ENCODE data around the gene TMEM145.
"Not testable (repeated sequence)": the region's sequence is repeated elsewhere in the genome, so short reads cannot be mapped to it uniquely, and the experiment has no call there.

TMEM145 gene

DNA sequence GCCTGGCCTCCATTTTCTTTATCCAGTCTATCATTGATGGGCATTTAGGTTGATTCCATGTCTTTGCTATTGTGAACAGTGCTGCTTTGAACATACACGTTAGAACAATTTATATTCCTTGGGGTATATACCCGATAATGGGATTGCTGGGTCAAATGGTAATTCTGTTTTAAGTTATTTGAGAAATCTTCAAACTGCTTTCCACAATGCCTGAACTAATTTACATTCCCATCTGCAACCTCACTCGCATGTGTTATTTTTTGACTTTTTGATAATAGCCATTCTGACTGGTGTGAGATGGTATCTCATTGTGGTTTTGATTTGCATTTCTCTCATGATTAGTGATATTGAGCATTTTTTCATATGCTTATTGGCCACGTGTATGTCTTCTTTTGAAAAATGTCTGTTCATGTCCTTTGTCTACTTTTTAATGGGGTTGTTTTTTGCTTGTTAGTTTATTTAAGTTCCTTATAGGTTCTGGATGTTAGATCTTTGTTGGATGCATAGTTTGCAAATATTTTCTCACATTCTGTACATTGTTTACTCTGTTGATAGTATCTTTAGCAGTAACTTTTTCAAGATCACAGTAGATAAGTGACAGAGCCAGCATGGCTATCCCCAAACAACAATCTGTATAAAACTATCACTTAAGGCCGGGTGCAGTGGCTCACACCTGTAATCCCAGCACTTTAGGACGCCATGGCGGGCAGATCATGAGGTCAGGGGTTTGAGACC lies 26.2 kb downstream of the TMEM145 start:
- peak; percentile 17 for FAIRE-seq

DNA sequence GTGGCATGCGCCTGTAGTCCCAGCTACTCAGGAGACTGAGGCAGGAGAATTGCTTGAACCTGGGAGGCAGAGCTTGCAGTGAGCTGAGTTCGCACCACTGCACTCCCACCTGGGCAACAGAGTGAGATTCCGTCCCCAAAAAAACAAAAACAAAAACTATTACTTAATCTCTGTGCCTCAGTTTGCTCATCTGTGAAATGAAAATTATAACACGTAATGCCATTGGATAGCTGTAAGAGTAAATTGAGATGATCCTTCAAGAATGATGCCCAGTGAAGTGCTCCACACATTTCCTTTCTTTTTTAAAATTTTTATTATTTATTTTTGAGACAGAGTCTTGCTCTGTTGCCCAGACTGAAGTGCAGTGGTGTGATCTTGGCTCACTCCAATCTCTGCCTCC lies 26.8 kb downstream of the TMEM145 start:
- FAIRE-seq: not testable (repeated sequence)

DNA sequence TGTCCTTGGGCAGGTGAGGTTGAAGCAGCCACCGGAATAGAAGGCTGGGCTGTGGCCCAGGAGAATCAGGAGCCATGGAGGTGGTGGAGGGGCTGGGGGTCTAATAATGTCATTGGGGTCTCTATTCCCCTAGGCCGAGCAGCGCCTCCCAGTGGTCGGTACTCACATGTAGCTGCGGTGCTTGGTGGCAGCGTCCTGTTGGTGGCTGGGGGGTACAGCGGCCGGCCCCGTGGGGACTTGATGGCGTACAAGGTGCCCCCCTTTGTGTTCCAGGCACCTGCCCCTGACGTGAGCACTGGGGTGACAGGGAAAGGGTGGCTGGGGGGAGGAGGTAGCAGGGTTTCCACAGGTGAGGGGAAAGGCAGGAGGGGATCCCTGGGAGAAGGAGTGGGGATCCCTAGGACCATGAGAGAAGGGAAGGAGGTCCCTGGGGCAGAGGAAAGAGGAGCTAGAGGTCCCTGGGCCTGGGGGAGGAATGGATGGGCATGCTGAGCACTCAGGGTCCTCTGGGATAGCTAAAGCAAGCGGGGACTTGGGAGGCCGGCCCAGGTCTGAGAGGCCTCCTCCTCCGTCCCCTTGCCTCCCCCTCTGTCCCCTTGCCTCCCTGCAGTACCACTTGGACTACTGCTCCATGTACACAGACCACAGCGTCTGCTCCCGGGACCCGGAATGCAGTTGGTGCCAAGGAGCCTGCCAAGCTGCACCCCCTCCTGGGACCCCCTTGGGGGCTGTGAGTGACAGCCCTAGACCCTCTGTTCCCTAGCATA lies 30.4 kb downstream of the TMEM145 start:
- FAIRE-seq: no peak

DNA sequence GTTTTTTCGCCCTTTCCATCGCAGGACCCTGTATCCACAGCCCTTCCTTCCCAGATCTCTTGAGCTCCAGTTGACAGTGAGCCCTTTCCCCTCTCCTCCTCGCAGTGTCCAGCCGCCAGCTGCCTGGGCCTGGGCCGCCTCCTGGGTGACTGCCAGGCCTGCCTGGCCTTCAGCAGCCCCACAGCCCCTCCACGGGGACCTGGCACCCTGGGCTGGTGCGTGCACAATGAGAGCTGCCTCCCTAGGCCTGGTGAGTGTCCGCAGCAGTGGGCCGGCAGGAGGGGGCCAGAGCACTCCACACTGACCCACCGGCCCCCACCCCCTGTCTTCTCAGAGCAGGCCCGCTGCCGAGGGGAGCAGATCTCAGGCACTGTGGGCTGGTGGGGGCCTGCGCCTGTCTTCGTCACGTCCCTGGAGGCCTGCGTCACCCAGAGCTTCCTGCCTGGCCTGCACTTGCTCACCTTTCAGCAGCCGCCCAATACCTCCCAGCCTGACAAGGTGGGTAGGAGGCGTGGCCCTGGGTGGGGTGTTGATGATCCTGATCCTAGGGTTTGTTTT lies 31.3 kb downstream of the TMEM145 start:
- FAIRE-seq: no peak

DNA sequence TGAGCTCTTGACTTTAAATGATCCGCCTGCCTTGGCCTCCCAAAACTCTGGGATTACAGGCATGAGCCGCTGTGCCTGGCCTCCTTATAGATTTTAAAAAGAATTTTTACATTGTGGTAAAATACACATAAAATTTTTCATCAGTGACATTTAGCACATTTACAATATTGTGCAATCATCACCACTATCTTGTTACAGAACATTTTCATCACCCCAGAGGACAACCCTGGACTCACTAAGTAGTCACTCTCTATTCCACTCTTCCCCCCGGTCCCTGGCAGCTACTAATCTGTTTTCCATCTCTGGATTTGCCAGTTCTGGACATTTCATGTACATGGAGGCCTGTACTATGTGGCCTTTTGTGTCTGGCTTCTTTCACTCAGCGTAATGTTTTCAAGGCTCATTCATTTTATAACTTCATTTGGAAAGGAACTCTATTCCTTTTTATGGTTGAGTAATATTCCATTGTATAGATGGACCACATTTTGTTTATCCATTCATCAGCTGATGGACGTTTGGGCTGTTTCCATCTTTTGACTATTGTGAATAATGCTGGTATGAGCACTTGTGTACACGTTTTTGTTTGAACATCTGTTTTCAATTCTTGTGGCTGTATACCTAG lies 32.2 kb downstream of the TMEM145 start:
- FAIRE-seq: no peak

DNA sequence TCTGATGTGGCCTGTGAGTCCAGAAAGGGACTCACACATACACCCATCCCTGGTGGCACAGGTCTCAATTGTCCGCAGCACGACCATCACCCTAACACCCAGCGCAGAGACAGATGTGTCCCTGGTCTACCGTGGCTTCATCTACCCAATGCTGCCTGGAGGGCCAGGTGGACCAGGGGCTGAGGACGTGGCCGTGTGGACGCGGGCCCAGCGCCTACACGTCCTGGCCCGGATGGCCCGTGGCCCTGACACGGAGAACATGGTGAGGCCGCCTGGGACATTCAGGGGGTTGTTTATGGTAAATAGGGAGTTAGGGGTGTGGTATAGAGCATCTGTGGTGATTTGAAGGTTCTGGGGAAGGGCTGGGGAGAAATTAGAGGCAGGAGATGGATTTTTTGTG lies 35.1 kb downstream of the TMEM145 start:
- FAIRE-seq: no peak

DNA sequence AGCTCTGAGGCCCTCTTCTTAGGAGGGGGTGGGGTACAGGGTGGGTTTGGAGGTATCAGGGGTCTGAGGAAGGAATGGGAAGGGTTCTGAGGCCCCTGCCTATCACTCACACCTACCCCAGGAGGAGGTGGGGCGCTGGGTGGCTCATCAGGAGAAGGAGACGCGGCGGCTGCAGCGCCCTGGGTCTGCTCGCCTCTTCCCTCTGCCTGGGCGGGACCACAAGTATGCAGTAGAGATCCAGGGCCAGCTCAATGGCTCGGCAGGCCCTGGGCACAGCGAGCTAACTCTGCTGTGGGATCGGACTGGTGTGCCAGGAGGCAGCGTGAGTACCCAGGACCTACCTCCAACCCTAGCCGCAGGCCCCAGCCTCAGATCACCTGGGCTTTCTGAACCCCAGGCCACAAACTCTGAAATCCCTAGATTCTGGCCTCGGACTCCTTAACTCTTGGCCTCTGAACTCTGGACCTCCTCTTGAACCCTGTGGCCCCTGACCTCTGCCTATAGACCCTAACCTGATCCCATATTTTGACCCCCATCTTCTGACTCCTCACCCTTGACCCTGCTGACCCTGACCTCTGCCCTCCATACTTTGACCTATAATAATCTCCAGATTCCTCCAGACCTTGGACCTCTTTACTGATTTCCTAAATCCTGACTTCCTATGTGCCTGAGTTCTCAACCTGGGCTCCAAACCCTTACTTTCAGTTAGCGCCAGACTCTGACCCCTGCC lies 36.4 kb downstream of the TMEM145 start:
- no peak for FAIRE-seq

DNA sequence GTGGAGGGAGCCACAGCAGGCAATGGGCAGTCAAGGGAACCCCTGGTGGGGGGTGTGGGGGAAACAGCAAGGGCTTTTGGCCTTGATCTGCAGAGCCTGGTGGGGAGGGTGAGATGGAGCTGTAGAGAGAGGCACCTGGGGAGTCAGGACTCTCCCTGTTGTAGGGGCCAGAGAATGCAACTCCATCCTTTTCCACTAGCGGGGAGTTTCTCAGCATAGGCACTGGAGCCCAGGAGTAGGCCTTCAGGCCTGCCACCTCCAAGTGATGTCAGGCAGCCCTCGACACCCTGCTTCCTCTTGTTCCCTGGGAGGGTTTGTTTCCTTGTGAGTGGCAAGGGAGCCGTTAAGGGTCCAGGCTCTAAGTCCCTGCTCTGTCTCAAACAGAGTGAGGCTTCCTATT lies 37.3 kb downstream of the TMEM145 start:
- no peak for FAIRE-seq

DNA sequence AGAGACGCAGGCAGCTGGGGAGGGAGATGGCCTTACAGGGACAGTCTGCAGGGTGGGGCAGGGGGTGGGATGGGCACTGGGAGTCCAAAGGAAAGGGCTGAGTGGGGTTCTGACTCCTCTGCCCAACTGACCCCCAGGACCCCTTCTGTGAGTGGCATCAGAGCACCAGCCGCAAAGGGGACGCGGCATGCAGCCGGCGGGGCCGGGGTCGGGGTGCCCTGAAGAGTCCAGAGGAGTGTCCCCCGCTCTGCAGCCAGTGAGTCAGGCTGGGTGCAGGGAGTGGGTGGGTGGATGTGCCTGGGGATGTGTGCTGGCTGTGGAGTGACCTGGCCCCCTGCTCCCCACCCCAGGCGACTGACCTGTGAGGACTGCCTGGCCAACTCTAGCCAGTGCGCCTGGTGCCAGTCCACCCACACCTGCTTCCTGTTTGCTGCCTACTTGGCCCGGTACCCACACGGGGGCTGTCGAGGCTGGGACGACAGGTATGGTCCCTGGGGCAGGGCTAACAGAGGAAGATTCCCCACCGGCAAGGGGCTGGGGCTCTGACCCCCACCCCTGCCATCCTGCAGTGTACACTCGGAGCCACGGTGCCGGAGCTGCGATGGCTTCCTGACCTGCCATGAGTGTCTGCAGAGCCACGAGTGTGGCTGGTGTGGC lies 38.1 kb downstream of the TMEM145 start:
- no peak for FAIRE-seq

DNA sequence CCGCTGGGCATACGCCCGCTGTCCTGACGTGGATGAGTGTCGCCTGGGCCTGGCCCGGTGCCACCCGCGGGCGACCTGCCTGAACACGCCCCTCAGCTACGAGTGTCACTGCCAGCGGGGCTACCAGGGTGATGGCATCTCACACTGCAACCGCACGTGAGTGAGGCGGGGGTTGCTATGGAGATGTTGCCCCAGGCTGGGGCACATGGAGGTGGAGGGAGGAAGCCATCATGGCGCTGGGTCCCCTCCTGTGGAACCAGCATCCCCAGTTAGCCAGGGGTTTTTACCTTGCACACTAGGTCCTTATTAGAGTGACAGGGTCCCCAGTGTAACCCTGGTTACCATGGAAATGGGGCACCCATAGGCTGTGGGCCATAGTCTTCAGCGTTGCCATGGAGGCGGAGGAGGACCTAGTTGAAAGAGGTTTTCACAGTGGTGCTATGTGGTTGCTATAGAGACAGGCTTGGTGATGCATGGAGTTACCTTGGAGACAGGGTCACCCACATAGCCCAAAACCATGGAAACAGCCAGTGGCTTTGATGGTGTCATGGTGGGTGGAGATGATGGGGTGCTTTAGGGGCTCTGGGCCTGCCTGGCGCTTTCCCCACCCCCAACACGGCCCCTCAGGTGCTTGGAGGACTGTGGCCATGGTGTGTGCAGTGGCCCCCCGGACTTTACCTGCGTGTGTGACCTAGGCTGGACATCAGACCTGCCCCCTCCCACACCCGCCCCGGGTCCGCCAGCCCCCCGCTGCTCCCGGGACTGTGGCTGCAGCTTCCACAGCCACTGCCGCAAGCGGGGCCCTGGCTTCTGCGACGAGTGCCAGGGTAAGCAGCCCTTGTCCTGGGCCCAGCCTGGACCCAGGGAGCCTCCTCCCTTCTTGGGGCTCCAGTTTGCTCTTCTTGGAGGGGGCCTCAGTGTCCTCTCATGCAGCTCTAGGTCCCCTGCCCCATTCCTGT lies 39.5 kb downstream of the TMEM145 start:
- no peak for FAIRE-seq

DNA sequence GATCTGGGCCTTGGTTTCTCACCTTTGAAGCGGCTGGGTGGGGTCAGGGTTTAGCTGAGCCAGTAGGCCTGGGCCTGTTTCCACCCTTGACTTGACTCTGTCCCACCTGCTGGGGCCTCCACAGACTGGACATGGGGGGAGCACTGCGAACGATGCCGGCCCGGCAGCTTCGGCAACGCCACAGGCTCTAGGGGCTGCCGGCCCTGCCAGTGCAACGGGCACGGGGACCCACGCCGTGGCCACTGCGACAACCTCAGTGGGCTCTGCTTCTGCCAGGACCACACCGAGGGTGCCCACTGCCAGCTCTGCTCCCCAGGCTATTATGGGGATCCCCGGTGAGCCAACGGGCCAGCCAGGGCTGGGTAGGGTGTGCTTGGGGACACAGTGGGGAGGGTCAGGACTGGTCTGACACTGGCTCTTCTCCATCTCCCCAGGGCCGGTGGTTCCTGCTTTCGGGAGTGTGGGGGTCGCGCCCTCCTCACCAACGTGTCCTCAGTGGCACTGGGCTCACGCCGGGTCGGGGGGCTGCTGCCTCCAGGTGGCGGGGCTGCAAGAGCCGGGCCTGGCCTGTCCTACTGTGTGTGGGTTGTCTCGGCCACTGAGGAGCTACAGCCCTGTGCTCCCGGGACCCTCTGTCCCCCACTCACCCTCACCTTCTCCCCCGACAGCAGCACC lies 40.4 kb downstream of the TMEM145 start:
- no peak for FAIRE-seq

DNA sequence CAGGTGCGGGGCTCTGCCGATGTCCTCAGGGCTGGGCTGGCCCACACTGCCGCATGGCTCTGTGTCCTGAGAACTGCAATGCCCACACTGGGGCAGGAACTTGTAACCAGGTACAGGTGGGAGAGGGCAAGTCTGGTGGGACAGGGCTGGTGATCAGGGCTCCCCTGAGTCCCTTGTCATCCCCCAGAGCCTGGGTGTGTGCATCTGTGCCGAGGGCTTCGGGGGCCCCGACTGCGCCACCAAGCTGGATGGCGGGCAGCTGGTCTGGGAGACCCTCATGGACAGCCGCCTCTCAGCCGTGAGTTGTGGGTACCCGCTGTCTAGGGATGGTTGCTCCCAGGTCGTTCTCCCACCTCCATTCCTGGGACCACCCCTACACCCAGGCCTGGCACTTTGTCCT lies 42.8 kb downstream of the TMEM145 start:
- no peak for FAIRE-seq

DNA sequence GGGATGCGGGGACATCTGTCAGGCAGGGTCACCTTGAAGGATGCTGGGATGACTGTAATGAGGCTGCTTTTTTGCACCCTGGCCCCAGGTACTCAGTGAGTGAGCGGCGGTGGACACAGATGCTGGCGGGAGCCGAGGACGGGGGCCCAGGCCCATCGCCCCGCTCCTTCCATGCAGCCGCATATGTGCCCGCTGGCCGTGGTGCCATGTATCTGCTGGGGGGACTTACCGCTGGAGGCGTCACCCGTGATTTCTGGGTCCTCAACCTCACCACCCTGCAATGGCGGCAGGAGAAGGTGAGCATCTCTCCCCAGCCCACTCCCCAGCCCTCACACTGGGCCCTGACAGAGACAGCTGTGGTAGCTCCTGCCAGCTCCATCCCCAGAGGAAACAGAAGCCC lies 43.6 kb downstream of the TMEM145 start:
- no peak for FAIRE-seq

DNA sequence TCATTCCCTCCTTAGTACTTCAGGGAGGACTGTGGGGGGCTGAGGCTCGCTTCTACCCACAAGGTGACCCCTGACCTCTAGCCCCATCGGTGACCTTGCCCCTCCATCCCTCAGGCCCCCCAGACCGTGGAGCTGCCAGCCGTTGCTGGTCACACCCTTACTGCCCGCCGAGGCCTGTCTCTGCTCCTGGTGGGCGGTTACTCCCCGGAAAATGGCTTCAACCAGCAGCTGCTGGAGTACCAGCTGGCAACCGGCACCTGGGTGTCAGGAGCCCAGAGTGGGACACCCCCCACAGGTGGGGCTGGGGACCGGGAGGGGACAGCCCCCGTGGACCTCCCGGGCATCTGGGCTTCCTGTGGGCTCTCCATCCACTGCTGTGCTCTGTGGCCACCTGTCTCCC lies 44.2 kb downstream of the TMEM145 start:
- FAIRE-seq: no peak

DNA sequence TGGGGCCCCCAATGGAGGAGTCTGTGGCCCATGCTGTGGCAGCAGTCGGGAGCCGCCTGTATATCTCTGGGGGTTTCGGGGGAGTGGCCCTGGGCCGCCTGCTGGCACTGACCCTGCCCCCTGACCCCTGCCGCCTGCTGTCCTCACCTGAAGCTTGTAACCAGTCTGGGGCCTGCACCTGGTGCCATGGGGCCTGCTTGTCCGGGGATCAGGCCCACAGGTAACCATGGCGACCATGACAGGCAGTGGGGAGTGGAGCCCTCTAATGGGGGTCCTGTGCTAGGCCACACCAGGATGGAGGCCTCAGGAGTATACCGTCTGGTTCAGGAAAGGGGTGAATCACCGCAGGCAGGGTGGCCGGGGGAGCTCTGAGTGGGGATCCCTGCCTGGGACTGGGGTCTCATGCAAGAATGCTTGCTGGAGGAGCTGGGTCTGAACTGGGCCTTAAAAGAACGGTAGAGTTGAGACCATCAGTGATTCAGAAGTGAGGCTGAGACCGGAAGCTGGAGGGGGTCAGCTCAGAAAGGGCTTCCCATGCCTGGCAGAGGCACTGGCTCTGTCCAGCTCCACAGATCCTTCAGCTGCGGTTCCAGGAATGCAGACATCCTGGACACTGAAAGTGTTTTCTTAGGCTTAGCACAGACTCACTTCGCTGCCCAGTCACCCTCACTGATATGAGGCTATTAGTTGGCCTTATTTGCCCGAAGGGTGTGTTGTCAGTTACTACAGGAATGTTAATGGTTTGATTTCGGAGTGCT lies 47.9 kb downstream of the TMEM145 start:
- no peak for FAIRE-seq

DNA sequence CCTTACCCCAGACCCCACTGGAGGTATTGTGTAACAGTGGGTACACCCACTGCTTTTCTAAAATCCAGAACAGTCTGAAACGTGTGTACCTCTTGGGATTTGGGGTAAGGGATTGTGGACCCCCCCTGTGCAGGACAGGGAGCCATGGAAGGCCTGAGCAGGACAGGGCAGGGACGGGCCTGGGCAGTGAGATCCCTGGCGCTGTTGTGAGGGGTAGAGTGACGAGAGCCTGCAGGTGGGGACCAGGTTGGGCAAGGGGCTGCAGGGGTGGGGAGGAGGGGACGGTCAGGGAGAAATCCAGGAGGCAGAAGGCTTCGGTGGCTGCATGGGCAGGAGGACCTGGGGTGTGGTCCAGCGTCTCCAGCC lies 48.4 kb downstream of the TMEM145 start:
- FAIRE-seq: no peak

DNA sequence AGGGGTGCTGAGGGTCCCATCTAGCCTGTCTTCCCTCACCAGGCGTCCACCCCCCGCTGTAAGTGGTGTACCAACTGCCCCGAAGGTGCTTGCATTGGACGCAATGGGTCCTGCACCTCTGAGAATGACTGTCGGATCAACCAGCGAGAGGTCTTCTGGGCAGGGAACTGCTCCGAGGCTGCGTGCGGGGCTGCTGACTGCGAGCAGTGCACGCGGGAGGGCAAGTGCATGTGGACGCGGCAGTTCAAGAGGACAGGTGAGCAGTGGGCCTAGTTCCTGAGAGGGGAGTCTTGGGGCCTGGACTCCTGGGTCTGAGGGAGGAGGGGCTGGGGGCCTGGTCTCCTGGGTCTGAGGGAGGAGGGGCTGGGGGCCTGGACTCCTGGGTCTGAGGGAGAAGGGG lies 49.2 kb downstream of the TMEM145 start:
- FAIRE-seq: no peak

DNA sequence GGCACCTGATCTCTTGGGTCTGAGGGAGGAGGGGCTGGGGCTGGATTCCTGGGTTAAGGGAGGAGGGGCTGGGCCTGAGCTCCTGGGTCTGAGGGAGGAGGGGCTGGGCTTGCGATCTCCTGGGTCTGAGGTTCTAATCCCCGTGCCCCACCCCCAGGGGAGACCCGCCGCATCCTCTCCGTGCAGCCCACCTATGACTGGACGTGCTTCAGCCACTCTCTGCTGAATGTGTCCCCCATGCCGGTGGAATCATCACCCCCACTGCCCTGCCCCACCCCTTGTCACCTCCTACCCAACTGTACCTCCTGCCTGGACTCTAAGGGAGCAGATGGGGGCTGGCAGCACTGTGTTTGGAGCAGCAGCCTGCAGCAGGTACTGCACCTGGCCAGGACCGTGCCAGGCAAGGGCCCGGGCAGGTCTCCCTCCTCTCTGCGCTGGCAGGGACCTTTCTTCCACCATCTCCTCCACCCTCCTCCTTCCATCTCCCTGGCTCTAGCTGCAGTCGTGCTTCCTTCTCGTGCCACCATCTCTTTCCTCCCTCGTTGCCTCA lies 49.9 kb downstream of the TMEM145 start:
- FAIRE-seq: no peak

DNA sequence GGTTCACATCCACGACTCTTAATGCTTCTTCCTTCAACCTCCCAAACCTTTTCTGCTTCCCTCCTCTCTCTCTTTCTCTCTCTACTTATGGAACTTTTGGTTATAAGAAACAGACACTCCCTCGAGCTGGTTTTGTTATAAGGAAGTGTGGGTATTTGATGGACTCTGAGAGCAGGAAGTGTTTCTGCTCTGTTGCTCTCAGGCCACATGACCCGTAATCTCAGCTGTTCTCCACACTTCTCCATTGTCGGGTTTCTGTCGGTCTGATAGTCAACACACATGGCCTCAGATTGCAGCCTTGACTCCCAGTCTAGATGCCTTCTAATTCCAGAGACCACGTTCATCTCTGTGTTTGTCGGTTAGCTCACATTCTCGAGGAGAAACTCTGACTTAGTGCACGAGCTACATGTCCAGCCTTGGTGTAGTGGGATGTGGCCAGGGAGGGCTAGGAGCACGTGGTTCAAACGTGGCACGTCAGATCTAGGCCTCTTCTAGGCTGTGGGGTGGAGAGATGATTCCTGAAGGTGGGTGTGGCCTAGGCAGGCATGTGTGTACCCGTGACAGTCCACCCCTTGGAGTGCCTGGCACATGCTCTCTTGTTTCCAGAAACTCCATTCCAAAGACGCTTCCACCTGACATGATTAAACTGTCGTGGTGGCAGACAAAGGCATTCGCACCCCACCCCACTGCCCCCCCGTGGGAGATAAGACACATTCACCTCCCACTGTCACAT lies 50.7 kb downstream of the TMEM145 start:
- FAIRE-seq: no peak
